HCT116 (cell line): ENCODE measurements around the gene EML4. TPM values are rescaled to one million over a fixed set of nuclear protein-coding genes. Genes with fewer than 3 reads are reported as not detected.

Experiments used
- ATAC-seq: fragments of 200-7000 bp; cut with Tn5 transposase; 2 replicates; pipeline ENCODE4 v1.9.1; 2020; ENCODE audit warnings: mild to moderate bottlenecking, moderate library complexity
- BruUV-seq: library from RNA; stranded (reverse); fragments of 400-500 nt; replicated peaks from 2 replicates; lab custom pipeline; 2021; lab: Mats Ljungman, UMichigan
- CTCF ChIA-PET: fragments of 300-600 bp; sonication (Branson Sonifier 250); formaldehyde crosslinking; loops from one replicate; lab custom pipeline; 2021; ENCODE audit warnings: antibody characterized with exemption; lab: Charles Lee
- POLR2A ChIA-PET: fragments of 300-600, 350-600 bp; sonication (Branson Sonifier 250); formaldehyde crosslinking; loops from one replicate; lab custom pipeline; 2021; ENCODE audit warnings: antibody characterized with exemption; lab: Charles Lee
- RAD21 ChIA-PET, 2 experiments: fragments of 300-600 bp; sonication (Branson Sonifier 250); formaldehyde crosslinking; loops; one replicate each; lab custom pipeline; 2023; ENCODE audit warnings: low total read pairs in 2 of 2; ENCODE audit not compliant: uncharacterized antibody in 2 of 2, unreplicated experiment in 2 of 2, low non-redundant PET in 1 of 2; lab: Charles Lee
- DNase-seq: peaks from one replicate; pipeline ENCODE4 v3.0.0-alpha.2; 2010; ENCODE audit warnings: low read depth, low spot score
- H2AFZ ChIP-seq: fragments of 200-600 bp; shearing (Covaris generic), sonication (generic); 2 replicates; pipeline ENCODE4 v1.6.1; 2017; ENCODE audit warnings: low read depth, mixed run types, mixed read lengths, antibody characterized with exemption, low read length; ENCODE audit not compliant: poor library complexity, severe bottlenecking
- H3K27ac ChIP-seq: 2 replicates; pipeline ENCODE4 v1.5.1; 2012; ENCODE audit warnings: low read depth, low read length
- H3K27me3 ChIP-seq: fragments of 200-600 bp; sonication (generic); 2 replicates; pipeline ENCODE4 v1.6.1; 2016; ENCODE audit warnings: mixed run types, low read length, mixed read lengths; ENCODE audit not compliant: insufficient read depth
- H3K36me3 ChIP-seq, 2 experiments: fragments of 200-500 bp in 1 of 2; fragments of 200-600 bp in 1 of 2; sonication (Bioruptor generic) in 1 of 2; sonication (generic) in 1 of 2; 2 replicates each; pipeline versions ENCODE4 v1.5.1 to v1.6.1; 2014 to 2016; ENCODE audit warnings: low read length in 2 of 2, inconsistent platforms in 1 of 2, mixed read lengths in 1 of 2, mixed run types in 1 of 2; ENCODE audit not compliant: insufficient read depth in 2 of 2, control insufficient read depth in 1 of 2
- H3K4me1 ChIP-seq, 2 experiments: fragments of 200-600 bp in 1 of 2; sonication (generic) in 1 of 2; 2 replicates each; pipeline versions ENCODE4 v1.5.1 to v1.6.1; 2012 to 2017; ENCODE audit warnings: low read length in 2 of 2, inconsistent platforms in 1 of 2, mild to moderate bottlenecking in 1 of 2, mixed read lengths in 1 of 2, mixed run types in 1 of 2, moderate library complexity in 1 of 2; ENCODE audit not compliant: insufficient read depth in 2 of 2, control insufficient read depth in 1 of 2
- H3K4me2 ChIP-seq: fragments of 200-600 bp; sonication (generic); 2 replicates; pipeline ENCODE4 v1.6.1; 2017; ENCODE audit warnings: mixed run types, low read length, mixed read lengths
- H3K4me3 ChIP-seq, 2 experiments: fragments of 200-600 bp in 1 of 2; sonication (generic) in 1 of 2; replicated peaks in 1 of 2; 2 replicates each; pipeline ENCODE4 v1.5.1; 2011 to 2016; ENCODE audit warnings: low read length in 2 of 2, control low read depth in 1 of 2, low read depth in 1 of 2, mild to moderate bottlenecking in 1 of 2, mixed read lengths in 1 of 2, mixed run types in 1 of 2
- H3K79me2 ChIP-seq: fragments of 200-600 bp; sonication (generic); 2 replicates; pipeline ENCODE4 v1.6.1; 2017; ENCODE audit warnings: mild to moderate bottlenecking, mixed run types, low read length, moderate library complexity, mixed read lengths; ENCODE audit not compliant: insufficient read depth
- H3K9ac ChIP-seq: fragments of 200-600 bp; sonication (generic); 2 replicates; pipeline ENCODE4 v1.6.1; 2016; ENCODE audit warnings: low read length, mixed read lengths
- H3K9me2 ChIP-seq: fragments of 200-600 bp; sonication (generic), shearing (Covaris generic); 2 replicates; pipeline ENCODE4 v1.6.1; 2017; ENCODE audit warnings: mixed run types, mild to moderate bottlenecking, moderate library complexity; ENCODE audit not compliant: insufficient read depth
- H3K9me3 ChIP-seq, 2 experiments: fragments of 200-500 bp in 1 of 2; fragments of 200-600 bp in 1 of 2; sonication (Bioruptor generic) in 1 of 2; sonication (generic) in 1 of 2; 2 replicates each; pipeline ENCODE4 v1.6.1; 2014 to 2017; ENCODE audit warnings: low read length in 2 of 2, mixed read lengths in 2 of 2, inconsistent platforms in 1 of 2, low read depth in 1 of 2, mild to moderate bottlenecking in 1 of 2, mixed run types in 1 of 2, moderate library complexity in 1 of 2; ENCODE audit not compliant: control insufficient read depth in 1 of 2, insufficient read depth in 1 of 2
- H4K20me1 ChIP-seq: fragments of 200-600 bp; sonication (generic), shearing (Covaris generic); 2 replicates; pipeline ENCODE4 v1.6.1; 2017; ENCODE audit warnings: mixed run types, mild to moderate bottlenecking, moderate library complexity; ENCODE audit not compliant: insufficient read depth
- EGR1 ChIP-seq: IDR thresholded peaks from 2 replicates; pipeline ENCODE4 v1.6.1; 2012; ENCODE audit warnings: low read depth
- ELF1 ChIP-seq: IDR thresholded peaks from 2 replicates; pipeline ENCODE4 v1.6.1; 2012; ENCODE audit warnings: low read depth, borderline replicate concordance
- EZH2 ChIP-seq: fragments of 200-600 bp; sonication (generic); IDR thresholded peaks from 2 replicates; pipeline ENCODE4 v1.6.1; 2017; ENCODE audit warnings: antibody characterized with exemption, mixed run types
- FOSL1 ChIP-seq: IDR thresholded peaks from 2 replicates; pipeline ENCODE4 v1.6.1; 2012; ENCODE audit warnings: low read depth
- JUND ChIP-seq: IDR thresholded peaks from 2 replicates; pipeline ENCODE4 v1.6.1; 2012
- POLR2AphosphoS5 ChIP-seq: IDR thresholded peaks from 2 replicates; pipeline ENCODE4 v1.6.1; 2011; ENCODE audit warnings: mild to moderate bottlenecking, low read depth, low read length, moderate library complexity
- SRF ChIP-seq: IDR thresholded peaks from 2 replicates; pipeline ENCODE4 v1.6.1; 2012; ENCODE audit warnings: low read depth
- TCF7L2 ChIP-seq: IDR thresholded peaks from 2 replicates; pipeline ENCODE4 v1.7.0; 2011; ENCODE audit warnings: borderline replicate concordance, inconsistent platforms; ENCODE audit not compliant: insufficient read depth, insufficient read length; ENCODE audit errors: extremely low read depth
- YY1 ChIP-seq: IDR thresholded peaks from 2 replicates; pipeline ENCODE4 v1.6.1; 2011; ENCODE audit warnings: low read length, low read depth, moderate library complexity, mild to moderate bottlenecking; ENCODE audit not compliant: insufficient replicate concordance; ENCODE audit errors: extremely low read depth
- ZFX ChIP-seq: fragments of 450-650 bp; IDR thresholded peaks from 2 replicates; pipeline ENCODE4 v1.6.1; 2017
- ZNF274 ChIP-seq: fragments of 200-500 bp; sonication (Bioruptor generic); IDR thresholded peaks from 2 replicates; pipeline ENCODE4 v1.6.1; 2014; ENCODE audit warnings: mild to moderate bottlenecking, low read depth, low read length, inconsistent platforms
- intact Hi-C: fragments of 100-400 bp; cut with micrococcal nuclease; formaldehyde crosslinking; loops from 2 replicates; pipeline ENCODE4 v1.10.0; 2022
- total RNA-seq: library from RNA; stranded (reverse); gene quantifications from one replicate; pipeline ENCODE4 v1.2.1, GENCODE V29; 2021; ENCODE audit not compliant: unreplicated experiment
- TF ChIP-seq, protein P1 (sequence below): IDR thresholded peaks from 2 replicates; pipeline ENCODE4 v1.6.1; 2011; ENCODE audit warnings: mild to moderate bottlenecking, low read length, moderate library complexity; ENCODE audit not compliant: insufficient replicate concordance; ENCODE audit errors: extremely low read depth
- TF ChIP-seq, protein P2 (sequence below): IDR thresholded peaks from 2 replicates; pipeline ENCODE4 v1.6.1; 2012

The EML4 gene
- total RNA-seq, 1 experiment from 2014 or later = 53.5 TPM

DNA sequence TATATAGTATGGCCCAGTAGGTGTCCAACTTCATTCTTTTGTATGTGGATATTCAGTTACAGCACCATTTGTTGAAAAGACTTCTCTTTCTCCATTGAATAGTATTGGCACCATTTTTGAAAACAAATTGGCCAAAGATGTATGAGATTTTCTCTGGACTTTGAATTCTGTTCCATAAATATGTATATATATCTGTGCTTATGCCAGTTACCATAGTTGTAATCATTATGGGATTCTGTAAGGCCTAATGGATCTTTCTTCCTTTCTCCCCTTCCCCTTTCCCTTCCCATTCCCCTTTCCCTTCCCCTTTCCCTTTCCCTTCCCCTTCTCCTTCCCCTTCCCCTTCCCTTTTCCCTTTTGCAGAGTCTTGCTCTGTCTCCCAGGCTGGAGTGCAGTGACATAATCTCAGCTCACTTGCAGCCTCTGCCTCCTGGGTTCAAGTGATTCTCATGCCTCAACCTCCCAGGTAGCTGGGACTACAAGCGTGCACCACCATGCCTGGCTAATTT is 140.9 kb downstream of the EML4 start:
- DNase-seq (no peak), ATAC-seq (no peak)
- Histone ChIP-seq H3K4me2 (no peak overlapping the region), H4K20me1 (no peaks in the 10 kb centered on the region), H3K4me1 (peaks cover 0 to 3% of the 10 kb centered on the region in 2 experiments; a peak in 1 of 4 replicates), H3K79me2 (no peaks in the 10 kb centered on the region), H3K27me3 (no peaks in the 10 kb centered on the region), H3K9ac (no peak overlapping the region), H3K27ac (no peak overlapping the region), H3K9me2 (no peaks in the 10 kb centered on the region), H3K4me3 (no peak overlapping the region)
- ChIA-PET CTCF (no interaction called here), POLR2A (no interaction called here), RAD21 (no interaction called here)
- intact Hi-C loops = no loop called here
- no TSS peak for BruUV-seq
- TF ChIP-seq YY1 = no peak
- no peak for TF ChIP-seq FOSL1
- TF ChIP-seq POLR2AphosphoS5 = no peak
- TF ChIP-seq EGR1 = no peak
- TF ChIP-seq EZH2 = no peak
- no peak for TF ChIP-seq ZNF274
- TF ChIP-seq SRF = no peak
- TF ChIP-seq, protein P1, sequence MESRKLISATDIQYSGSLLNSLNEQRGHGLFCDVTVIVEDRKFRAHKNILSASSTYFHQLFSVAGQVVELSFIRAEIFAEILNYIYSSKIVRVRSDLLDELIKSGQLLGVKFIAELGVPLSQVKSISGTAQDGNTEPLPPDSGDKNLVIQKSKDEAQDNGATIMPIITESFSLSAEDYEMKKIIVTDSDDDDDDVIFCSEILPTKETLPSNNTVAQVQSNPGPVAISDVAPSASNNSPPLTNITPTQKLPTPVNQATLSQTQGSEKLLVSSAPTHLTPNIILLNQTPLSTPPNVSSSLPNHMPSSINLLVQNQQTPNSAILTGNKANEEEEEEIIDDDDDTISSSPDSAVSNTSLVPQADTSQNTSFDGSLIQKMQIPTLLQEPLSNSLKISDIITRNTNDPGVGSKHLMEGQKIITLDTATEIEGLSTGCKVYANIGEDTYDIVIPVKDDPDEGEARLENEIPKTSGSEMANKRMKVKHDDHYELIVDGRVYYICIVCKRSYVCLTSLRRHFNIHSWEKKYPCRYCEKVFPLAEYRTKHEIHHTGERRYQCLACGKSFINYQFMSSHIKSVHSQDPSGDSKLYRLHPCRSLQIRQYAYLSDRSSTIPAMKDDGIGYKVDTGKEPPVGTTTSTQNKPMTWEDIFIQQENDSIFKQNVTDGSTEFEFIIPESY = no peak
- TF ChIP-seq, protein P2, sequence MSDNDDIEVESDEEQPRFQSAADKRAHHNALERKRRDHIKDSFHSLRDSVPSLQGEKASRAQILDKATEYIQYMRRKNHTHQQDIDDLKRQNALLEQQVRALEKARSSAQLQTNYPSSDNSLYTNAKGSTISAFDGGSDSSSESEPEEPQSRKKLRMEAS = no peak
- no peak for TF ChIP-seq ZFX
- TF ChIP-seq TCF7L2 = no peak
- no peak for TF ChIP-seq JUND
- TF ChIP-seq ELF1 = no peak
- TF ChIP-seq, all 23 proteins: peak for 0
- Histone ChIP-seq H3K36me3 (0 out of 4 replicates have a peak, but pooled peaks cover 0 to 5% of the 10 kb centered on the region in 2 experiments), H2AFZ (no peak overlapping the region), H3K9me3 (no peaks in the 10 kb centered on the region)
